A549 (cell line): ENCODE data around the gene ARHGDIA. TPM values are rescaled to one million over a fixed set of nuclear protein-coding genes. Genes with fewer than 3 reads are reported as not detected.
A peak's percentile ranks its signal among the peaks of the same experiment; 100 is the strongest.

Experiments
- ATAC-seq, 2 experiments: fragments of 200-7000 bp in 1 of 2; fragments of >200 bp in 1 of 2; cut with Nextera tagmentation in 1 of 2; cut with Tn5 transposase in 1 of 2; 3 replicates each; pipeline versions ENCODE4 v1.8.0 to v1.9.1; 2018 to 2020; ENCODE audit warnings: mild to moderate bottlenecking in 1 of 2, moderate library complexity in 1 of 2
- CTCF ChIA-PET: fragments of 300-600 bp; sonication (Branson Sonifier 250); formaldehyde crosslinking; extraction: SDS; loops from one replicate; lab custom pipeline; 2021; ENCODE audit warnings: antibody characterized with exemption, inconsistent platforms; lab: Yijun Ruan, JAX
- POLR2A ChIA-PET: fragments of 350-600 bp; formaldehyde crosslinking; extraction: SDS; loops from one replicate; lab custom pipeline; 2021; ENCODE audit warnings: antibody characterized with exemption, inconsistent platforms; lab: Yijun Ruan, JAX
- DNase-seq, 2 experiments: peaks; one replicate each; pipeline versions ENCODE4 v3.0.0 to v3.0.0-alpha.2; 2011 to 2016; ENCODE audit warnings: low read depth in 1 of 2, low spot score in 1 of 2
- FAIRE-seq: peaks from 2 replicates; lab custom pipeline; 2011; peaks lifted over from hg19 to GRCh38; lab: Jason Lieb, UNC
- H3K27ac ChIP-seq, 2 experiments: fragments of >200 bp; sonication (Bioruptor Twin); formaldehyde crosslinking; 3 replicates each; pipeline ENCODE4 v1.5.1; 2016 to 2017
- H3K4me1 ChIP-seq: fragments of >200 bp; sonication (Bioruptor Twin); formaldehyde crosslinking; 3 replicates; pipeline ENCODE4 v1.6.1; 2016
- H3K4me2 ChIP-seq: fragments of >200 bp; sonication (Bioruptor Twin); formaldehyde crosslinking; 3 replicates; pipeline ENCODE4 v1.6.1; 2016
- H3K4me3 ChIP-seq: fragments of >200 bp; sonication (Bioruptor Twin); formaldehyde crosslinking; 3 replicates; pipeline ENCODE4 v1.5.1; 2016
- H3K9me3 ChIP-seq: fragments of >200 bp; sonication (Bioruptor Twin); formaldehyde crosslinking; 3 replicates; pipeline ENCODE4 v1.6.1; 2016
- BCL3 ChIP-seq: fragments of >200 bp; sonication (Bioruptor Twin); formaldehyde crosslinking; IDR thresholded peaks from 3 replicates; pipeline ENCODE4 v1.6.1; 2016
- CBX8 ChIP-seq: fragments of 200-600 bp; sonication (generic); IDR thresholded peaks from 2 replicates; pipeline ENCODE4 v1.6.1; 2016
- CEBPB ChIP-seq, 2 experiments: fragments of >200 bp in 1 of 2; sonication (Bioruptor Twin) in 1 of 2; formaldehyde crosslinking in 1 of 2; IDR thresholded peaks; 2 replicates each; pipeline ENCODE4 v1.6.1; 2012 to 2016
- E2F6 ChIP-seq: IDR thresholded peaks from 2 replicates; pipeline ENCODE4 v1.6.1; 2012; ENCODE audit warnings: low read depth, borderline replicate concordance
- FOSB ChIP-seq: fragments of 250-450 bp; sonication (Bioruptor Pico); IDR thresholded peaks from 2 replicates; pipeline ENCODE4 v1.5.0; 2020; ENCODE audit warnings: mild to moderate bottlenecking, moderate library complexity
- HDAC2 ChIP-seq: fragments of 200-600 bp; sonication (generic); IDR thresholded peaks from 2 replicates; pipeline ENCODE4 v1.6.1; 2016
- HES2 ChIP-seq: fragments of >200 bp; sonication (Bioruptor Twin); formaldehyde crosslinking; IDR thresholded peaks from 2 replicates; pipeline ENCODE4 v1.6.1; 2016
- HEYL ChIP-seq: fragments of 250-450 bp; sonication (Bioruptor Pico); IDR thresholded peaks from 2 replicates; pipeline ENCODE4 v1.8.0; 2021; ENCODE audit warnings: mild to moderate bottlenecking, moderate library complexity
- HMGXB4 ChIP-seq: fragments of 250-450 bp; sonication (Bioruptor Pico); IDR thresholded peaks from 2 replicates; pipeline ENCODE4 v1.5.0; 2021; ENCODE audit warnings: mild to moderate bottlenecking, moderate library complexity, borderline replicate concordance
- JUN ChIP-seq, 2 experiments: fragments of >200 bp; sonication (Bioruptor Twin); formaldehyde crosslinking; IDR thresholded peaks; 2 replicates in 1 of 2; 3 replicates in 1 of 2; pipeline ENCODE4 v1.6.1; 2016 to 2017
- KDM1A ChIP-seq: fragments of 200-600 bp; sonication (generic); IDR thresholded peaks from 2 replicates; pipeline ENCODE4 v1.6.1; 2016; ENCODE audit warnings: low read depth, mild to moderate bottlenecking
- MAZ ChIP-seq: fragments of 150-350 bp; IDR thresholded peaks from 2 replicates; pipeline ENCODE4 v1.6.1; 2014; ENCODE audit warnings: antibody characterized with exemption, low read depth, low read length, borderline replicate concordance
- MYC ChIP-seq: IDR thresholded peaks from 2 replicates; pipeline ENCODE4 v1.6.1; 2012; ENCODE audit warnings: mild to moderate bottlenecking, inconsistent platforms, low read length, improper control_type of control experiment, borderline replicate concordance
- NFE2L2 ChIP-seq: fragments of 150-350 bp; conservative IDR thresholded peaks from 2 replicates; pipeline ENCODE4 v1.6.1; 2014; ENCODE audit warnings: low read length
- NPAS2 ChIP-seq: fragments of 250-450 bp; sonication (Bioruptor Pico); IDR thresholded peaks from 2 replicates; pipeline ENCODE4 v1.8.0; 2022; ENCODE audit warnings: mild to moderate bottlenecking, moderate library complexity, borderline replicate concordance
- PHF8 ChIP-seq: fragments of 200-600 bp; sonication (generic); IDR thresholded peaks from 2 replicates; pipeline ENCODE4 v1.6.1; 2016; ENCODE audit warnings: low read depth, mild to moderate bottlenecking, antibody characterized with exemption, moderate library complexity, borderline replicate concordance
- POLR2AphosphoS2 ChIP-seq: conservative IDR thresholded peaks from 2 replicates; pipeline ENCODE4 v1.6.1; 2012; ENCODE audit warnings: low read length, improper control_type of control experiment, inconsistent platforms
- RAD21 ChIP-seq, 2 experiments: fragments of >200 bp in 1 of 2; sonication (Bioruptor Twin) in 1 of 2; formaldehyde crosslinking in 1 of 2; IDR thresholded peaks in 1 of 2; conservative IDR thresholded peaks in 1 of 2; 2 replicates in 1 of 2; 3 replicates in 1 of 2; pipeline ENCODE4 v1.6.1; 2012 to 2018; ENCODE audit warnings: inconsistent platforms in 1 of 2
- RARB ChIP-seq: fragments of 250-450 bp; sonication (Bioruptor Pico); IDR thresholded peaks from 2 replicates; pipeline ENCODE4 v1.8.0; 2021; ENCODE audit warnings: mild to moderate bottlenecking, moderate library complexity
- RFX5 ChIP-seq: fragments of 450-650 bp; IDR thresholded peaks from 2 replicates; pipeline ENCODE4 v1.7.1; 2014; ENCODE audit warnings: antibody characterized with exemption, mild to moderate bottlenecking, moderate library complexity
- SMC3 ChIP-seq: fragments of >200 bp; sonication (Bioruptor Twin); formaldehyde crosslinking; IDR thresholded peaks from 3 replicates; pipeline ENCODE4 v1.6.1; 2018; ENCODE audit warnings: inconsistent platforms
- SREBF2 ChIP-seq: fragments of 450-650 bp; IDR thresholded peaks from 2 replicates; pipeline ENCODE4 v1.6.1; 2014; ENCODE audit warnings: mild to moderate bottlenecking, moderate library complexity
- ZC3H11A ChIP-seq: fragments of 450-650 bp; IDR thresholded peaks from 2 replicates; pipeline ENCODE4 v1.6.1; 2014; ENCODE audit warnings: antibody characterized with exemption, mild to moderate bottlenecking
- WGBS: methylation state at CpG from one replicate; pipeline ENCODE4 v1.1.6; 2017; ENCODE audit errors: missing lambda C conversion rate; 5-methylcytosine and 5-hydroxymethylcytosine counted together
- polyA plus RNA-seq, 4 experiments: library from polyadenylated mRNA; depleted of rRNA in 3 of 4; stranded (reverse); fragments of >200 nt; fragmentation: RNase III in 1 of 4; extraction: RNeasy Plus Mini Kit Qiagen cat#74134 plus additional on column Dnase treatment in 1 of 4; gene quantifications; 2 replicates in 3 of 4; 3 replicates in 1 of 4; pipeline ENCODE4 v1.2.3, GENCODE V29; 2011 to 2017

The ARHGDIA gene
- polyA plus RNA-seq, 2 of the 4 experiments (the other 2 are of a cell fraction) = 64.0 to 503 TPM

- POLR2A ChIA-PET = interaction anchor here (1.2 kb wide), 1 partner anchor 11 kb away, joined by 5 read pairs; no protein-coding TSS in a partner anchor
- Histone ChIP-seq H3K9me3 (no peaks in the 10 kb centered on the region), H3K4me1 (peaks cover 21% of the 10 kb centered on the region; the same call in 2 of the 3 replicates), H3K4me2 (peak within 1 kb of the TSS; percentile 96), H3K4me3 (peak within 1 kb of the TSS; percentile 94), H3K27ac (peak within 1 kb of the TSS; percentile 93 to 99)
- no peak for FAIRE-seq
- CTCF ChIA-PET = interaction anchor here (1.1 to 1.2 kb wide), 2 partner anchors 8 to 13 kb away, joined by 3 to 4 read pairs; no protein-coding TSS in a partner anchor
- no peak for ATAC-seq
- DNase-seq = no peak
- TF ChIP-seq SREBF2 = no peak
- TF ChIP-seq KDM1A = no peak
- no peak for TF ChIP-seq HDAC2
- TF ChIP-seq JUN (IDR thresholded peaks at IDR 0.05) = no peak
- TF ChIP-seq FOSB (CRISPR knock-in tag) = no peak
- TF ChIP-seq HEYL = no peak
- no peak for TF ChIP-seq SMC3
- no peak for TF ChIP-seq BCL3
- TF ChIP-seq CBX8 = no peak
- no peak for TF ChIP-seq NFE2L2
- no peak for TF ChIP-seq POLR2AphosphoS2
- TF ChIP-seq E2F6 = no peak
- TF ChIP-seq RAD21 (conservative IDR thresholded peaks at IDR 0.05 in 1 of 2, IDR thresholded peaks at IDR 0.05 in 1 of 2) = no peak
- TF ChIP-seq CEBPB (IDR thresholded peaks at IDR 0.05) = no peak
- no peak for TF ChIP-seq MYC
- TF ChIP-seq ZC3H11A = no peak
- WGBS = 92% methylated on average over 25 of the region's 26 CpGs
Observed at GRCh38 chr17:81834831-81835267, 36.3 kb downstream of the ARHGDIA start, which contains the start of gene PPP1R27. TSS of gene PPP1R27 (minus strand) at chr17:81835050. CDS start at chr17:81834953, 97 bp downstream.

GRCh38 chr17:81833921-81834830, 37.0 kb downstream of the ARHGDIA start:
- TF ChIP-seq RARB (CRISPR knock-in tag) (0 out of 2 replicates have a peak, but pooled peaks have one; percentile 6), MYC (no peak)
- DNase-seq = no peak
- no peak for FAIRE-seq
- Histone ChIP-seq H3K27ac (peak overlapping the region; percentile 93 to 99), H3K4me2 (peak overlapping the region; percentile 96), H3K4me1 (peaks cover 21% of the 10 kb centered on the region; the same call in 2 of the 3 replicates), H3K4me3 (peak overlapping the region; percentile 94), H3K9me3 (no peaks in the 10 kb centered on the region)
- WGBS = 88% methylated on average over 26 of the region's 31 CpGs
- ChIA-PET CTCF (interaction anchor here (0.8 to 1.6 kb wide), 7 partner anchors 9 to 120 kb away, joined by 3 to 8 read pairs (median 3); no protein-coding TSS in a partner anchor), POLR2A (interaction anchor here (0.6 to 1.7 kb wide), 9 partner anchors 11 to 169 kb away, joined by 3 to 11 read pairs (median 4); partner anchors contain the start of gene P4HB)
- no peak for ATAC-seq

GRCh38 chr17:81833160-81833920, 37.8 kb downstream of the ARHGDIA start, which contains the start of gene MCRIP1:
TSS of gene MCRIP1 (minus strand) at chr17:81833291. CDS start at chr17:81824506, 8,785 bp downstream.
- 8% methylated on average over 37 of the region's 76 CpGs for WGBS
- POLR2A ChIA-PET = interaction anchor here (0.6 to 1.7 kb wide), 20 partner anchors 9 to 150 kb away, joined by 3 to 12 read pairs (median 3); partner anchors contain the start of genes ARL16, HGS, MRPL12 and P4HB
- TF ChIP-seq RFX5 = no peak
- peak; percentile 66; the same call in 1 of the 2 replicates for TF ChIP-seq HMGXB4 (CRISPR knock-in tag)
- no peak for TF ChIP-seq HES2
- TF ChIP-seq NPAS2 (CRISPR knock-in tag) = peak; percentile 29; the same call in 1 of the 2 replicates
- TF ChIP-seq ZC3H11A = no peak
- peak; percentile 98 for TF ChIP-seq PHF8
- peak; percentile 92 for TF ChIP-seq E2F6
- peak; percentile 93; the same call in 1 of the 2 replicates for TF ChIP-seq MAZ

More at GRCh38 chr17:81833160-81833920, 37.8 kb downstream of the ARHGDIA start, which contains the start of gene MCRIP1:
- peak; percentile 81 to 84 for ATAC-seq
- Histone ChIP-seq H3K9me3 (no peaks in the 10 kb centered on the region), H3K27ac (peak within 1 kb of the TSS; percentile 93 to 99), H3K4me1 (peaks cover 21% of the 10 kb centered on the region; the same call in 2 of the 3 replicates), H3K4me2 (peak within 1 kb of the TSS; percentile 99), H3K4me3 (peak within 1 kb of the TSS; percentile 94)
- CTCF ChIA-PET = interaction anchor here (0.6 to 1.6 kb wide), 7 partner anchors 13 to 656 kb away, joined by 3 to 8 read pairs (median 3); no protein-coding TSS in a partner anchor
- FAIRE-seq = no peak
- DNase-seq = peak; percentile 96 to 97
